Transverse colon (tissue), 4 donors: Measurements from ENCODE around the gene C1orf21. TPM values are rescaled to one million over a fixed set of nuclear protein-coding genes. Genes with fewer than 3 reads are reported as not detected.
"Not testable (repeated sequence)": the region's sequence is repeated elsewhere in the genome, so short reads cannot be mapped to it uniquely, and the experiment has no call there.

Source experiments
- DNase-seq: peaks from one replicate; pipeline ENCODE4 v3.0.0-alpha.2; 2019
- H3K27ac ChIP-seq, 4 donors: fragments of 200-600 bp; sonication (generic); 2 replicates each; pipeline ENCODE4 v1.5.1; 2016 to 2018; ENCODE audit warnings: inconsistent platforms in 4 of 4
- H3K27me3 ChIP-seq: fragments of 200-600 bp; sonication (generic); 2 replicates; pipeline ENCODE4 v1.5.1; 2017; ENCODE audit warnings: inconsistent platforms
- H3K36me3 ChIP-seq, 4 donors: fragments of 200-600 bp; sonication (generic); 2 replicates each; pipeline ENCODE4 v1.5.1; 2017 to 2019; ENCODE audit warnings: inconsistent platforms in 4 of 4
- H3K4me1 ChIP-seq, 4 donors: fragments of 200-600 bp; sonication (generic); 2 replicates each; pipeline ENCODE4 v1.5.1; 2017 to 2020; ENCODE audit warnings: inconsistent platforms in 4 of 4
- H3K4me3 ChIP-seq, 4 donors: fragments of 200-600 bp; sonication (generic); 1 replicate in 1 of 4; 2 replicates in 3 of 4; pipeline versions ENCODE4 v1.5.1 to v1.6.1; 2017 to 2019; ENCODE audit warnings: inconsistent platforms in 4 of 4
- H3K9me3 ChIP-seq, 2 donors: fragments of 200-600 bp; sonication (generic); 2 replicates each; pipeline ENCODE4 v1.5.1; 2017 to 2019; ENCODE audit warnings: inconsistent platforms in 2 of 2
- CTCF ChIP-seq, 5 experiments: fragments of 200-600 bp in 3 of 5; fragments of 450-650 bp in 2 of 5; sonication (generic) in 3 of 5; IDR thresholded peaks; 1 replicate in 2 of 5; 2 replicates in 3 of 5; pipeline ENCODE4 v1.5.1; 2016 to 2017; ENCODE audit warnings: antibody characterized with exemption in 5 of 5, inconsistent platforms in 3 of 5, mild to moderate bottlenecking in 2 of 5, moderate library complexity in 1 of 5
- EP300 ChIP-seq: sonication (generic); formaldehyde crosslinking; IDR thresholded peaks from one replicate; pipeline ENCODE4 v1.6.1; 2017; ENCODE audit warnings: antibody characterized with exemption, low read depth
- POLR2A ChIP-seq: fragments of 450-650 bp; IDR thresholded peaks from one replicate; pipeline ENCODE4 v1.6.1; 2016; ENCODE audit warnings: antibody characterized with exemption, mild to moderate bottlenecking, moderate library complexity
- POLR2AphosphoS5 ChIP-seq, 3 donors: sonication (generic); formaldehyde crosslinking; IDR thresholded peaks; one replicate each; pipeline ENCODE4 v1.6.1; 2016; ENCODE audit warnings: antibody characterized with exemption in 3 of 3
- WGBS, 2 donors: methylation state at CpG; one replicate each; pipeline ENCODE4 v1.1.5; 2018; ENCODE audit warnings: low coverage in 1 of 2; 5-methylcytosine and 5-hydroxymethylcytosine counted together
- in situ Hi-C, 4 donors: fragments of 200-750 bp; cut with MboI; loops; one replicate each; pipeline versions ENCODE4 v1.15.0 to v1.15.1; 2017; ENCODE audit warnings: low sequenced_read_pairs in 3 of 4, low pct_ligation_motif_present in 1 of 4, low pct_unique_long_range_greater_than_20kb in 1 of 4
- intact Hi-C: fragments of 100-400 bp; cut with DNase I; formaldehyde crosslinking; loops from one replicate; pipeline ENCODE4 v1.15.1; 2023; ENCODE audit warnings: low total_unique reads
- total RNA-seq, 4 donors: library from RNA; depleted of rRNA; stranded (reverse); fragments of >200 nt; gene quantifications; one replicate each; pipeline ENCODE4 v1.1.0, GENCODE V29; 2016

The C1orf21 gene
- total RNA-seq, 4 donors from 2014 or later = 38.4 to 70.0 (median 62.4) TPM

- Histone ChIP-seq H3K36me3 (no peaks in the 10 kb centered on the region), H3K4me1 (peaks cover 5 to 16% (median 9%) of the 10 kb centered on the region in 4 donors), H3K4me3 (no peak overlapping the region), H3K27me3 (no peaks in the 10 kb centered on the region), H3K9me3 (no peaks in the 10 kb centered on the region), H3K27ac (peak overlapping the region in 1 of 4 donors; percentile 10)
- 97% methylated on average over 4 of the region's 4 CpGs; no CpG with 5 or more reads in 1 of the 2 donors for WGBS, 2 donors
- TF ChIP-seq CTCF (IDR thresholded peaks at IDR 0.05) (no peak), POLR2AphosphoS5 (IDR thresholded peaks at IDR 0.05) (no peak)
- in situ Hi-C loops = no loop called here
- intact Hi-C loops = no loop called here
- DNase-seq = no peak
Observed at GRCh38 chr1:184608581-184608980, 221.8 kb downstream of the C1orf21 start.

DNA sequence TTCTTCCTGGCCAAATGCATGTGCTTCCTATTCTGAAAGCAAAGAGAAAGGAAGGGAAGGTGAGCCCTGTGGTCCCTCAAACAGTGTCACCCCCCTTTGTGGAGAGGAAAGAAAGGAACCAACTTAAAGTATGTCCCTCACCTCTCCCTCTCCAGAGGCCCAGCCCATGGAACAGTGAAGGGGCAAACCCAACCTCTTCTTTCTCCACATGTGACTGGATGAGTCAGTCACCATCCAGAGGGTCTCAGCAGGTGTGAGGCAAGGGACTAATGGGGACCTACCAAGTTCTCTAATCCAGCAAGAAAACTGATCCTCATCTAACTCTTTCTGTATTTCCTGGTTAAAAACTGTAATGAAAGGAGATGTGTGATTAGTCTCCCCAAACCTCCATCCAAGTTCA is 222.2 kb downstream of the C1orf21 start:
- H3K4me3 ChIP-seq = no peak overlapping the region
- peaks cover 5 to 16% (median 9%) of the 10 kb centered on the region in 4 donors for H3K4me1 ChIP-seq
- H3K27me3 ChIP-seq = no peaks in the 10 kb centered on the region
- in situ Hi-C loops (no loop called here), intact Hi-C loops (no loop called here)
- TF ChIP-seq CTCF (IDR thresholded peaks at IDR 0.05) (no peak), EP300 (no peak), POLR2AphosphoS5 (IDR thresholded peaks at IDR 0.05) (no peak), POLR2A (no peak)
- H3K27ac ChIP-seq = peak overlapping the region in 1 of 4 donors; percentile 10
- DNase-seq = no peak
- H3K9me3 ChIP-seq = no peaks in the 10 kb centered on the region
- no peaks in the 10 kb centered on the region for H3K36me3 ChIP-seq

- Histone ChIP-seq H3K4me3 (no peak overlapping the region), H3K9me3 (no peaks in the 10 kb centered on the region), H3K27ac (peak overlapping the region; percentile 55 to 69 (median 64)), H3K36me3 (no peaks in the 10 kb centered on the region), H3K27me3 (no peaks in the 10 kb centered on the region), H3K4me1 (peaks cover 0 to 16% (median 3%) of the 10 kb centered on the region in 4 donors)
- TF ChIP-seq POLR2AphosphoS5 (IDR thresholded peaks at IDR 0.05) (no peak), EP300 (no peak), CTCF (IDR thresholded peaks at IDR 0.05) (no peak), POLR2A (no peak)
- WGBS, 2 donors = 57 to 69% methylated on average over 9 to 12 of the region's 12 CpGs
- no peak for DNase-seq
- in situ Hi-C loops (no loop called here), intact Hi-C loops (no loop called here)
Observed at GRCh38 chr1:184610876-184611595, 224.2 kb downstream of the C1orf21 start.

GRCh38 chr1:184612229-184612628 is 225.4 kb downstream of the C1orf21 start:
- H3K27me3 ChIP-seq, DNase-seq, H3K4me3 ChIP-seq, in situ Hi-C loops, H3K9me3 ChIP-seq, H3K4me1 ChIP-seq, H3K36me3 ChIP-seq, intact Hi-C loops: not testable (repeated sequence)
- H3K27ac ChIP-seq = peak overlapping the region; percentile 55 to 69 (median 64)
- 58 to 85% methylated on average over 3 to 5 of the region's 5 CpGs for WGBS, 2 donors

DNA sequence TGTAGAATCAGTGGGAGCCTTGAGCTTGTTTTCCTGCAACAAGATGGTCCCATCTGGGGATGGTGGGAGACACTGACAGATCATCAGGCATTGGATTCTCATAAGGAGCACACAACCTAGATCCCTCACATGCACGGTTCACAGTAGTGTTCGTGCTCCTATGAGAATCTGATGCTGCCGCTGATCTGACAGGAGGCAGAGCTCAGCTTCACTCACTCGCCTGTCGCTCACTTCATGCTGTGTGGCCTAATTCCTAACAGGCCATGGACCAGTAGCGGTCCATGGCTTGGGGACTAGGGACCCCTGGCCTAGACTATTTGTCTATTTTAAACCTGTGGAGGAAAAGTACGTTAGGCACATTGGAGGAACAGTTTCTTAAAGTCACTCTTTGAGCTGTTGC is 227.8 kb downstream of the C1orf21 start:
- no peaks in the 10 kb centered on the region for H3K27me3 ChIP-seq
- no peak for DNase-seq
- 95 to 100% methylated on average over 4 to 7 of the region's 7 CpGs for WGBS, 2 donors
- H3K4me1 ChIP-seq = peaks cover 0 to 9% (median 3%) of the 10 kb centered on the region in 4 donors
- no peak overlapping the region for H3K4me3 ChIP-seq
- no peaks in the 10 kb centered on the region for H3K36me3 ChIP-seq
- intact Hi-C loops (no loop called here), in situ Hi-C loops (no loop called here)
- no peaks in the 10 kb centered on the region for H3K9me3 ChIP-seq
- no peak for TF ChIP-seq POLR2A
- no peak for TF ChIP-seq EP300
- TF ChIP-seq CTCF (IDR thresholded peaks at IDR 0.05) = no peak
- TF ChIP-seq POLR2AphosphoS5 (IDR thresholded peaks at IDR 0.05) = no peak
- H3K27ac ChIP-seq = peak overlapping the region in 2 of 4 donors; percentile 14 to 28
